SK-N-SH (cell line): Measurements from ENCODE around the gene CDH18. TPM values are rescaled to one million over a fixed set of nuclear protein-coding genes. Genes with fewer than 3 reads are reported as not detected.
A peak's percentile ranks its signal among the peaks of the same experiment; 100 is the strongest.

ENCODE experiments used
- CTCF ChIA-PET: fragments of 300-600, 350-600 bp; formaldehyde crosslinking; extraction: SDS; loops from one replicate; lab custom pipeline; 2021; lab: Yijun Ruan, JAX
- POLR2A ChIA-PET: fragments of 350-600 bp; sonication (Branson Sonifier 250); formaldehyde crosslinking; extraction: SDS; loops from one replicate; lab custom pipeline; 2020; ENCODE audit warnings: antibody characterized with exemption, inconsistent platforms; lab: Yijun Ruan, JAX
- DNase-seq: peaks from one replicate; pipeline ENCODE4 v3.0.0; 2012
- H2AFZ ChIP-seq: fragments of 200-600 bp; sonication (generic); 2 replicates; pipeline ENCODE4 v1.8.1; 2016; ENCODE audit warnings: antibody characterized with exemption, mild to moderate bottlenecking, low read depth
- H3F3A ChIP-seq: fragments of 200-600 bp; sonication (generic); replicated peaks from 2 replicates; pipeline ENCODE3; 2016; ENCODE audit warnings: antibody characterized with exemption, mild to moderate bottlenecking; ENCODE audit not compliant: insufficient read depth
- H3K27ac ChIP-seq, 2 experiments: fragments of 200-500 bp in 1 of 2; fragments of 200-600 bp in 1 of 2; sonication (Bioruptor generic) in 1 of 2; sonication (generic), shearing (Covaris generic) in 1 of 2; 2 replicates each; pipeline versions ENCODE4 v1.5.1 to v1.6.1; 2014 to 2016; ENCODE audit warnings: low read depth in 2 of 2, inconsistent platforms in 1 of 2, low read length in 1 of 2, mild to moderate bottlenecking in 1 of 2, mixed read lengths in 1 of 2
- H3K27me3 ChIP-seq: fragments of 200-600 bp; sonication (generic), shearing (Covaris generic); 2 replicates; pipeline ENCODE4 v1.6.1; 2016; ENCODE audit warnings: mixed run types; ENCODE audit not compliant: insufficient read depth
- H3K36me3 ChIP-seq, 2 experiments: fragments of 200-500 bp in 1 of 2; fragments of 200-600 bp in 1 of 2; sonication (Bioruptor generic) in 1 of 2; sonication (generic) in 1 of 2; replicated peaks in 1 of 2; 2 replicates each; pipeline versions ENCODE3 to v1.5.1; 2014 to 2016; ENCODE audit warnings: low read length in 1 of 2, mild to moderate bottlenecking in 1 of 2; ENCODE audit not compliant: insufficient read depth in 2 of 2, control insufficient read depth in 1 of 2
- H3K4me1 ChIP-seq, 2 experiments: fragments of 200-500 bp in 1 of 2; fragments of 200-600 bp in 1 of 2; sonication (Bioruptor generic) in 1 of 2; sonication (generic), shearing (Covaris generic) in 1 of 2; 2 replicates each; pipeline versions ENCODE4 v1.5.1 to v1.6.1; 2014 to 2016; ENCODE audit warnings: low read depth in 1 of 2, low read length in 1 of 2, mixed run types in 1 of 2; ENCODE audit not compliant: insufficient read depth in 2 of 2, control insufficient read depth in 1 of 2
- H3K4me2 ChIP-seq: fragments of 200-600 bp; sonication (generic), shearing (Covaris generic); 2 replicates; pipeline ENCODE4 v1.6.1; 2017; ENCODE audit warnings: mixed run types
- H3K4me3 ChIP-seq, 2 experiments: fragments of 200-500 bp in 1 of 2; fragments of 200-600 bp in 1 of 2; sonication (Bioruptor generic) in 1 of 2; sonication (generic), shearing (Covaris generic) in 1 of 2; 2 replicates each; pipeline versions ENCODE4 v1.5.1 to v1.8.1; 2014 to 2016; ENCODE audit warnings: low read depth in 2 of 2, inconsistent platforms in 1 of 2, low read length in 1 of 2, mild to moderate bottlenecking in 1 of 2, mixed read lengths in 1 of 2, moderate library complexity in 1 of 2
- H3K79me2 ChIP-seq: fragments of 200-600 bp; sonication (generic); 2 replicates; pipeline ENCODE4 v1.8.1; 2017; ENCODE audit warnings: mild to moderate bottlenecking; ENCODE audit not compliant: insufficient read depth
- H3K9ac ChIP-seq: fragments of 200-600 bp; sonication (generic); 2 replicates; pipeline ENCODE4 v1.6.1; 2017; ENCODE audit warnings: mixed run types
- H3K9me2 ChIP-seq: fragments of 200-600 bp; sonication (generic); 2 replicates; pipeline ENCODE4 v1.6.1; 2017; ENCODE audit warnings: mixed run types
- H3K9me3 ChIP-seq: fragments of 200-600 bp; sonication (generic); 2 replicates; pipeline ENCODE4 v1.6.1; 2017; ENCODE audit warnings: mixed run types, mild to moderate bottlenecking, moderate library complexity
- H4K20me1 ChIP-seq: fragments of 200-600 bp; sonication (generic); 2 replicates; pipeline ENCODE4 v1.6.1; 2017; ENCODE audit warnings: mild to moderate bottlenecking, mixed run types; ENCODE audit not compliant: insufficient read depth
- FOXJ3 ChIP-seq: sonication (generic); formaldehyde crosslinking; IDR thresholded peaks from 2 replicates; pipeline ENCODE4 v1.5.1; 2020; ENCODE audit warnings: mild to moderate bottlenecking, missing genetic modification reagents
- FOXM1 ChIP-seq: IDR thresholded peaks from 2 replicates; pipeline ENCODE4 v1.4.0; 2012; ENCODE audit warnings: low read depth, mild to moderate bottlenecking
- GATA2 ChIP-seq: sonication (generic); formaldehyde crosslinking; IDR thresholded peaks from 2 replicates; pipeline ENCODE4 v1.5.0; 2020; ENCODE audit warnings: mild to moderate bottlenecking, missing genetic modification reagents
- RAD21 ChIP-seq: IDR thresholded peaks from 2 replicates; pipeline ENCODE4 v1.6.1; 2012; ENCODE audit warnings: mild to moderate bottlenecking, low read length
- RFX5 ChIP-seq: IDR thresholded peaks from 2 replicates; pipeline ENCODE4 v1.6.1; 2012; ENCODE audit warnings: mild to moderate bottlenecking, improper control_type of control experiment, low read length
- SIN3A ChIP-seq: IDR thresholded peaks from 2 replicates; pipeline ENCODE4 v1.6.1; 2012; ENCODE audit warnings: low read depth, mild to moderate bottlenecking, low read length, moderate library complexity, borderline replicate concordance
- SMC3 ChIP-seq: IDR thresholded peaks from 2 replicates; pipeline ENCODE4 v1.6.1; 2012; ENCODE audit warnings: low read depth, low read length, improper control_type of control experiment
- WGBS: methylation state at CpG from one replicate; pipeline ENCODE4 v1.1.6; 2017; ENCODE audit warnings: low lambda C conversion rate; 5-methylcytosine and 5-hydroxymethylcytosine counted together
- polyA plus RNA-seq, 3 experiments: library from polyadenylated mRNA; depleted of rRNA; stranded (reverse); fragments of >200 nt; gene quantifications; 2 replicates each; pipeline ENCODE4 v1.2.3, GENCODE V29; 2012
- TF ChIP-seq, protein P1 (sequence below): fragments of 200-600 bp; sonication (generic); IDR thresholded peaks from 2 replicates; pipeline ENCODE4 v1.6.1; 2017; ENCODE audit warnings: antibody characterized with exemption, mild to moderate bottlenecking, moderate library complexity
- TF ChIP-seq, protein P2 (sequence below): IDR thresholded peaks from 2 replicates; pipeline ENCODE4 v1.4.0; 2012; ENCODE audit warnings: low read depth, borderline replicate concordance
- TF ChIP-seq, protein P3 (sequence below): IDR thresholded peaks from 2 replicates; pipeline ENCODE4 v1.4.0; 2012; ENCODE audit warnings: low read depth, borderline replicate concordance
- TF ChIP-seq, protein P4 (sequence below): IDR thresholded peaks from 2 replicates; pipeline ENCODE4 v1.6.1; 2012; ENCODE audit warnings: mild to moderate bottlenecking, low read depth, low read length, moderate library complexity

CDH18 gene
- polyA plus RNA-seq, 1 of the 3 experiments (the other 2 are of a cell fraction), result 6.0 TPM

DNA sequence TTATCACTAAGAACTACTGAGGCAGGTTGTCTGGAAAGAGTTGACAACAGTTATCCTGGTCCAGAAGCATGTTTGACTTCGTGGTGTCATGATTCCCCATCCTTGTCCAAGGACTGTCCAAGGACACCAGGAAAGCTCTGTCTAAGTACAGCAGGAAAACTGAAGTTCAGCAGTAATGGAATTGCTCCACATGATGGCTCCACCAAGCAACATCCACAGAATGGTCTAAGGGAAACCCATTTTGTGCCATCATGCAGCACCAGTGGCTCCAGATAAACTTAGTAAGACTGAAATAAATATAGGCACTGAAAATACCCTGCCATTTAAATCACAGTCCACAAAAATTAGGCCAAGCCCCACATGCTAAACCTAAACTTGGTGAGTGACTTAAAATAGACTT lies 192.8 kb downstream of the CDH18 start:
- Histone ChIP-seq H3F3A (peaks cover 3% of the 10 kb centered on the region), H3K27me3 (no peaks in the 10 kb centered on the region), H3K4me3 (no peak overlapping the region), H3K27ac (no peak overlapping the region), H3K4me2 (no peak overlapping the region), H2AFZ (no peak overlapping the region), H3K4me1 (no peaks in the 10 kb centered on the region), H3K9me3 (no peaks in the 10 kb centered on the region), H4K20me1 (no peaks in the 10 kb centered on the region), H3K9me2 (no peaks in the 10 kb centered on the region), H3K9ac (no peak overlapping the region), H3K79me2 (no peaks in the 10 kb centered on the region), H3K36me3 (no peaks in the 10 kb centered on the region)
- ChIA-PET POLR2A (no interaction called here), CTCF (no interaction called here)
- WGBS, result 13% methylated on average over 1 of the region's 1 CpG
- TF ChIP-seq GATA2 (no peak), SMC3 (no peak; the same call in 1 of the 2 replicates), RAD21 (0 out of 2 replicates have a peak, but pooled peaks have one; percentile 26), FOXJ3 (no peak), SIN3A (no peak)
- TF ChIP-seq, protein P1, sequence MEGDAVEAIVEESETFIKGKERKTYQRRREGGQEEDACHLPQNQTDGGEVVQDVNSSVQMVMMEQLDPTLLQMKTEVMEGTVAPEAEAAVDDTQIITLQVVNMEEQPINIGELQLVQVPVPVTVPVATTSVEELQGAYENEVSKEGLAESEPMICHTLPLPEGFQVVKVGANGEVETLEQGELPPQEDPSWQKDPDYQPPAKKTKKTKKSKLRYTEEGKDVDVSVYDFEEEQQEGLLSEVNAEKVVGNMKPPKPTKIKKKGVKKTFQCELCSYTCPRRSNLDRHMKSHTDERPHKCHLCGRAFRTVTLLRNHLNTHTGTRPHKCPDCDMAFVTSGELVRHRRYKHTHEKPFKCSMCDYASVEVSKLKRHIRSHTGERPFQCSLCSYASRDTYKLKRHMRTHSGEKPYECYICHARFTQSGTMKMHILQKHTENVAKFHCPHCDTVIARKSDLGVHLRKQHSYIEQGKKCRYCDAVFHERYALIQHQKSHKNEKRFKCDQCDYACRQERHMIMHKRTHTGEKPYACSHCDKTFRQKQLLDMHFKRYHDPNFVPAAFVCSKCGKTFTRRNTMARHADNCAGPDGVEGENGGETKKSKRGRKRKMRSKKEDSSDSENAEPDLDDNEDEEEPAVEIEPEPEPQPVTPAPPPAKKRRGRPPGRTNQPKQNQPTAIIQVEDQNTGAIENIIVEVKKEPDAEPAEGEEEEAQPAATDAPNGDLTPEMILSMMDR, result peak; percentile 35
- no peak for DNase-seq

DNA sequence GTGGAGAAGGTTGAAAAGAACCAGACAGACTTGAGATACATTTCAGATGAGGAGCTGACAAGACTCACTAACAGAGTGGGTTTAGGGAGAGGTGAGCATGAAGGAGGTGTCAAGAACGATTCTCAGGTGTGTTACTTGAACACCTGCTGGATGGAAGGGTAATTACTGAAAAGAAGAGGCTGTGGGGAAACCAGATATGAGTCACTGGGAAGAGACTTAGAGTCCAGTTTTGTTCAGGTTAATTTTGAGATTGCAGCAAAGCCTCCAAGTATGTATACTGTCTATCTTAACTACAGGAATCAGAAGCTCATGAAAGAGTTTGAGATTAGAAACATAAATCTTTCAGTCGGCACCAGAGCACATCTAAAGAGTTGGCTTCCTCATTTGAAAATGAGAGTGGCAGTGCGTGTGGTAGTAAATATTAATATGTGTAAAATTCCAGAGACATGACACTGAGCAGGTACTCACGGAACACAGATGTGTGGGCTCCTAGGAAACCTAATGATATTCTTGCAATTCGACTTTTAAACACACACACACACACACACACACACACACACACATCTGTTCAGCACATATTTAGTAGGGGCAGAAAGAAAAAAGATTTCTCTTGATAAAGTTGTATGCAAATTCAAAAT lies 197.1 kb downstream of the CDH18 start:
- DNase-seq, result no peak
- H3K27me3 ChIP-seq, result no peaks in the 10 kb centered on the region

More for the DNA sequence above, 197.1 kb downstream of the CDH18 start:
- Histone ChIP-seq H3K36me3 (no peaks in the 10 kb centered on the region), H3K79me2 (no peaks in the 10 kb centered on the region), H3K9me3 (no peaks in the 10 kb centered on the region), H3K27ac (no peak overlapping the region), H3K4me2 (no peak overlapping the region), H3K4me3 (no peak overlapping the region), H2AFZ (no peak overlapping the region), H3K9me2 (no peaks in the 10 kb centered on the region), H3F3A (no peaks in the 10 kb centered on the region), H3K4me1 (no peaks in the 10 kb centered on the region), H3K9ac (no peak overlapping the region), H4K20me1 (no peaks in the 10 kb centered on the region)
- CTCF ChIA-PET, result no interaction called here
- no peak for TF ChIP-seq RFX5
- TF ChIP-seq, protein P2, sequence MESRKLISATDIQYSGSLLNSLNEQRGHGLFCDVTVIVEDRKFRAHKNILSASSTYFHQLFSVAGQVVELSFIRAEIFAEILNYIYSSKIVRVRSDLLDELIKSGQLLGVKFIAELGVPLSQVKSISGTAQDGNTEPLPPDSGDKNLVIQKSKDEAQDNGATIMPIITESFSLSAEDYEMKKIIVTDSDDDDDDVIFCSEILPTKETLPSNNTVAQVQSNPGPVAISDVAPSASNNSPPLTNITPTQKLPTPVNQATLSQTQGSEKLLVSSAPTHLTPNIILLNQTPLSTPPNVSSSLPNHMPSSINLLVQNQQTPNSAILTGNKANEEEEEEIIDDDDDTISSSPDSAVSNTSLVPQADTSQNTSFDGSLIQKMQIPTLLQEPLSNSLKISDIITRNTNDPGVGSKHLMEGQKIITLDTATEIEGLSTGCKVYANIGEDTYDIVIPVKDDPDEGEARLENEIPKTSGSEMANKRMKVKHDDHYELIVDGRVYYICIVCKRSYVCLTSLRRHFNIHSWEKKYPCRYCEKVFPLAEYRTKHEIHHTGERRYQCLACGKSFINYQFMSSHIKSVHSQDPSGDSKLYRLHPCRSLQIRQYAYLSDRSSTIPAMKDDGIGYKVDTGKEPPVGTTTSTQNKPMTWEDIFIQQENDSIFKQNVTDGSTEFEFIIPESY, result no peak
- TF ChIP-seq, protein P3, sequence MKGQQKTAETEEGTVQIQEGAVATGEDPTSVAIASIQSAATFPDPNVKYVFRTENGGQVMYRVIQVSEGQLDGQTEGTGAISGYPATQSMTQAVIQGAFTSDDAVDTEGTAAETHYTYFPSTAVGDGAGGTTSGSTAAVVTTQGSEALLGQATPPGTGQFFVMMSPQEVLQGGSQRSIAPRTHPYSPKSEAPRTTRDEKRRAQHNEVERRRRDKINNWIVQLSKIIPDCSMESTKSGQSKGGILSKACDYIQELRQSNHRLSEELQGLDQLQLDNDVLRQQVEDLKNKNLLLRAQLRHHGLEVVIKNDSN, result no peak
- TF ChIP-seq, protein P4, sequence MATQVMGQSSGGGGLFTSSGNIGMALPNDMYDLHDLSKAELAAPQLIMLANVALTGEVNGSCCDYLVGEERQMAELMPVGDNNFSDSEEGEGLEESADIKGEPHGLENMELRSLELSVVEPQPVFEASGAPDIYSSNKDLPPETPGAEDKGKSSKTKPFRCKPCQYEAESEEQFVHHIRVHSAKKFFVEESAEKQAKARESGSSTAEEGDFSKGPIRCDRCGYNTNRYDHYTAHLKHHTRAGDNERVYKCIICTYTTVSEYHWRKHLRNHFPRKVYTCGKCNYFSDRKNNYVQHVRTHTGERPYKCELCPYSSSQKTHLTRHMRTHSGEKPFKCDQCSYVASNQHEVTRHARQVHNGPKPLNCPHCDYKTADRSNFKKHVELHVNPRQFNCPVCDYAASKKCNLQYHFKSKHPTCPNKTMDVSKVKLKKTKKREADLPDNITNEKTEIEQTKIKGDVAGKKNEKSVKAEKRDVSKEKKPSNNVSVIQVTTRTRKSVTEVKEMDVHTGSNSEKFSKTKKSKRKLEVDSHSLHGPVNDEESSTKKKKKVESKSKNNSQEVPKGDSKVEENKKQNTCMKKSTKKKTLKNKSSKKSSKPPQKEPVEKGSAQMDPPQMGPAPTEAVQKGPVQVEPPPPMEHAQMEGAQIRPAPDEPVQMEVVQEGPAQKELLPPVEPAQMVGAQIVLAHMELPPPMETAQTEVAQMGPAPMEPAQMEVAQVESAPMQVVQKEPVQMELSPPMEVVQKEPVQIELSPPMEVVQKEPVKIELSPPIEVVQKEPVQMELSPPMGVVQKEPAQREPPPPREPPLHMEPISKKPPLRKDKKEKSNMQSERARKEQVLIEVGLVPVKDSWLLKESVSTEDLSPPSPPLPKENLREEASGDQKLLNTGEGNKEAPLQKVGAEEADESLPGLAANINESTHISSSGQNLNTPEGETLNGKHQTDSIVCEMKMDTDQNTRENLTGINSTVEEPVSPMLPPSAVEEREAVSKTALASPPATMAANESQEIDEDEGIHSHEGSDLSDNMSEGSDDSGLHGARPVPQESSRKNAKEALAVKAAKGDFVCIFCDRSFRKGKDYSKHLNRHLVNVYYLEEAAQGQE, result no peak
- no peak for TF ChIP-seq FOXM1
- POLR2A ChIA-PET, result no interaction called here
- 40% methylated on average over 5 of the region's 5 CpGs for WGBS
